Stimulated activated CD4-positive, alpha-beta T cell treated with anti-CD3 and anti-CD28 coated beads, Interleukin-4, amount 100 ng/mL, for 48 hours (primary cell): Measurements from ENCODE around the gene DNAH10.

ENCODE experiments used
- DNase-seq, 2 donors: peaks; one replicate each; pipeline ENCODE4 v3.0.0-alpha.2; 2020; ENCODE audit warnings: low read depth in 2 of 2

DNAH10 gene

GRCh38 chr12:123886258-123886657, 124.2 kb downstream of the DNAH10 start:
- DNase-seq: no peak

GRCh38 chr12:123886931-123887582, 125.0 kb downstream of the DNAH10 start:
- DNase-seq: no peak

- DNase-seq: no peak
These were observed 126.9 kb downstream of the DNAH10 start for GRCh38 chr12:123888989-123889388.

- DNase-seq: no peak
These were observed 127.9 kb downstream of the DNAH10 start for GRCh38 chr12:123889848-123890535.

GRCh38 chr12:123890536-123890902, 128.4 kb downstream of the DNAH10 start:
- DNase-seq: no peak

GRCh38 chr12:123891011-123891410, 128.9 kb downstream of the DNAH10 start:
- no peak for DNase-seq

GRCh38 chr12:123891516-123892179, 129.5 kb downstream of the DNAH10 start:
- DNase-seq: no peak

- DNase-seq: no peak
These were observed 130.1 kb downstream of the DNAH10 start for GRCh38 chr12:123892180-123892559.

GRCh38 chr12:123892853-123893252, 130.8 kb downstream of the DNAH10 start:
- DNase-seq: no peak

- no peak for DNase-seq
These were observed 131.2 kb downstream of the DNAH10 start for GRCh38 chr12:123893276-123893675.

GRCh38 chr12:123894823-123895345, 132.8 kb downstream of the DNAH10 start:
- no peak for DNase-seq

- DNase-seq: no peak
These were observed 133.3 kb downstream of the DNAH10 start for GRCh38 chr12:123895451-123895850.

GRCh38 chr12:123896767-123897166, 134.7 kb downstream of the DNAH10 start:
- no peak for DNase-seq

- DNase-seq: no peak
These were observed 135.1 kb downstream of the DNAH10 start for GRCh38 chr12:123897221-123897620.

GRCh38 chr12:123898673-123899072, 136.6 kb downstream of the DNAH10 start:
- no peak for DNase-seq

- no peak for DNase-seq
These were observed 137.3 kb downstream of the DNAH10 start for GRCh38 chr12:123899368-123899767.

- peak in 1 of 2 donors; percentile 18 for DNase-seq
These were observed 138.8 kb downstream of the DNAH10 start for GRCh38 chr12:123900871-123901376.

GRCh38 chr12:123902821-123903220, 140.7 kb downstream of the DNAH10 start:
- no peak for DNase-seq

GRCh38 chr12:123903301-123904065, 141.4 kb downstream of the DNAH10 start:
- no peak for DNase-seq

GRCh38 chr12:123905319-123905925, 143.3 kb downstream of the DNAH10 start:
- DNase-seq: peak; percentile 39 to 48

GRCh38 chr12:123906711-123907420, 144.8 kb downstream of the DNAH10 start:
- DNase-seq: no peak
